ENCODE measurements around the gene C16orf74.

The C16orf74 gene

GRCh38 chr16:85751698-85752501, 1.0 kb upstream of the C16orf74 start:
- Mint-ChIP-seq H3K4me1 (peaks cover 34% of the 10 kb centered on the region), H3K27ac (no peak overlapping the region), H3K27me3 (ENCODE audit: low read depth, poor library complexity) (peaks cover 77% of the 10 kb centered on the region), H3K36me3 (ENCODE audit: low read depth) (no peaks in the 10 kb centered on the region), H3K9me3 (no peaks in the 10 kb centered on the region), H3K4me3 (peak overlapping the region; percentile 52)
- no peak for DNase-seq
- no peak for TF ChIP-seq CTCF (IDR thresholded peaks at IDR 0.05)

GRCh38 chr16:85750146-85750826, 610 bp downstream of the C16orf74 start:
- H3K36me3 Mint-ChIP-seq (ENCODE audit: low read depth) = no peaks in the 10 kb centered on the region
- peak; percentile 48 for DNase-seq
- peaks cover 85% of the 10 kb centered on the region for H3K27me3 Mint-ChIP-seq (ENCODE audit: low read depth, poor library complexity)
- no peaks in the 10 kb centered on the region for H3K9me3 Mint-ChIP-seq
- no peak overlapping the region for H3K27ac Mint-ChIP-seq
- TF ChIP-seq CTCF (IDR thresholded peaks at IDR 0.05) = no peak
- H3K4me3 Mint-ChIP-seq = peak overlapping the region; percentile 85
- H3K4me1 Mint-ChIP-seq = peaks cover 29% of the 10 kb centered on the region

GRCh38 chr16:85749771-85750145, 1.1 kb downstream of the C16orf74 start:
- H3K4me1 Mint-ChIP-seq = peaks cover 29% of the 10 kb centered on the region
- TF ChIP-seq CTCF (IDR thresholded peaks at IDR 0.05) = no peak
- no peaks in the 10 kb centered on the region for H3K9me3 Mint-ChIP-seq
- H3K36me3 Mint-ChIP-seq (ENCODE audit: low read depth) = no peaks in the 10 kb centered on the region
- peaks cover 84% of the 10 kb centered on the region for H3K27me3 Mint-ChIP-seq (ENCODE audit: low read depth, poor library complexity)
- H3K27ac Mint-ChIP-seq = no peak overlapping the region
- peak overlapping the region; percentile 85 for H3K4me3 Mint-ChIP-seq
- no peak for DNase-seq

- no peak overlapping the region for H3K27ac Mint-ChIP-seq
- H3K9me3 Mint-ChIP-seq = no peaks in the 10 kb centered on the region
- TF ChIP-seq CTCF (IDR thresholded peaks at IDR 0.05) = no peak
- H3K36me3 Mint-ChIP-seq (ENCODE audit: low read depth) = no peaks in the 10 kb centered on the region
- H3K4me1 Mint-ChIP-seq = peaks cover 15% of the 10 kb centered on the region
- no peak for DNase-seq
- no peak overlapping the region for H3K4me3 Mint-ChIP-seq
- H3K27me3 Mint-ChIP-seq (ENCODE audit: low read depth, poor library complexity) = peaks cover 61% of the 10 kb centered on the region
Measured at GRCh38 chr16:85746460-85747215, 4.3 kb downstream of the C16orf74 start.

- H3K27me3 Mint-ChIP-seq (ENCODE audit: low read depth, poor library complexity) = peaks cover 21% of the 10 kb centered on the region
- no peaks in the 10 kb centered on the region for H3K9me3 Mint-ChIP-seq
- no peak for TF ChIP-seq CTCF (IDR thresholded peaks at IDR 0.05)
- no peaks in the 10 kb centered on the region for H3K36me3 Mint-ChIP-seq (ENCODE audit: low read depth)
- DNase-seq = no peak
- H3K27ac Mint-ChIP-seq = no peak overlapping the region
- H3K4me3 Mint-ChIP-seq = no peak overlapping the region
- H3K4me1 Mint-ChIP-seq = peaks cover 22% of the 10 kb centered on the region
Measured at GRCh38 chr16:85738923-85739715, 11.8 kb downstream of the C16orf74 start.

All from nephron progenitor cell (in vitro differentiated cells).